SU-DHL-6 (cell line): ENCODE data around the gene MICAL2.

Experiments
- CTCF ChIP-seq: fragments of 200-600 bp; sonication (generic); IDR thresholded peaks from one replicate; pipeline ENCODE4 v1.5.1; 2017; ENCODE audit warnings: antibody characterized with exemption, mild to moderate bottlenecking, low read length, moderate library complexity; ENCODE audit not compliant: insufficient read depth, poor library complexity, severe bottlenecking
- EZH2phosphoT487 ChIP-seq: fragments of 200-600 bp; sonication (generic), shearing (Covaris generic); conservative IDR thresholded peaks from 2 replicates; pipeline ENCODE4 v1.6.1; 2018; ENCODE audit warnings: mild to moderate bottlenecking, antibody characterized with exemption, low read length, moderate library complexity, mixed read lengths

DNA sequence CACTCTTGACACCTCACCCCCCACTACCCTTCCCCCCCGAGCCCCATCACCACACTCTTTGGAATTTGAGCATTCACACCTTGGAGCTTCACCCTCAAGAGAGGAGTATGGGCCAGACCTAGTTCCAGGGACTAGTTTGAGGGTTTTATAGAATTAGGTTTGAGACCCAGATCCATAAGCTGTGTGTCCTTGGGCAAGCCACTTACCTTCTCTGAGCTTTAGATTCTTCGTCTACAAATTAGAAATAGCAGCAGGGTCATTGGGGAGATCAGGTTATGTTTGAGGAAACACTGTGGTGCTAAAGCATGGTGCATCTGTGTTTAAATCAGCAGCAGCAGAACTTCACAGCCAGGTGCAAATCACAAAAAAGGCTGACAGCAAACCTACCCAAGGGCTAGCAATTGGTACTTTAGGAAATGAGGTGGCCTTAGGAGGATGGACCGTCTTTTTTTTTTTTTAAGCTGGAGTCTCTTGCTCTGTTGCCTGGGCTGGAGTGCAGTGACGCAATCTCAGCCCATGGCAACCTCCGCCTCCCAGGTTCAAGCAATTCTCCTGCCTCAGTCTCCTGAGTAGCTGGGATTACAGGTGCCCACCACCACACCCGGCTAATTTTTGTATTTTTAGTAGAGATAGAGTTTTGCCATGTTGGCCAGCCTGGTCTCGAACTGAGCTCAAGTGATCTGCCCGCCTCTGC is 114.8 kb downstream of the MICAL2 start:
- TF ChIP-seq CTCF (no peak), EZH2phosphoT487 (no peak)
